GM18868 (cell line): ENCODE measurements around the gene FANCE.
"Not testable (repeated sequence)": the region's sequence is repeated elsewhere in the genome, so short reads cannot be mapped to it uniquely, and the experiment has no call there.

ENCODE experiments used
- ATAC-seq: cut with Tn5 transposase; IDR thresholded peaks from one replicate; pipeline ENCODE4 v1.9.1; 2021; ENCODE audit warnings: mild to moderate bottlenecking, moderate library complexity; ENCODE audit not compliant: unreplicated experiment

The FANCE gene

DNA sequence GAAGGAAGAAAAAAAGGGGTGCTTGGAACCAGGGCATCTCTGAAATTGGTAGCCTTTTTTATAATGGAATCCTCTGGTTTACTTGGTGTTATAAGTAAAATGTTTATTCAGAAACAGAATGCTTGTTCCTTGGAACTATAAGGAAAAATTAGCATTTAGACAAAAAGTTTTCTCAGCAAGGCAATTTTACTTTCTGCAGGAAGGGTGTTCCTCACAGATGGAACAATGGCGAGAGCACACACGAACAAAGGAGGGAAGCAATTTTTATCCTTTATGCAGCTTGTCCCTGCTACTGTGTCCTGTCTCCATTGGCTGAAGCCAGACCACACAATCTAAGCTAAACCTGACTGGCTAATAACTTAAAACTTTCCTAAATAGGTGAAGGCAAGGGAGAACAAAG is 22.7 kb upstream of the FANCE start:
- ATAC-seq: no peak

DNA sequence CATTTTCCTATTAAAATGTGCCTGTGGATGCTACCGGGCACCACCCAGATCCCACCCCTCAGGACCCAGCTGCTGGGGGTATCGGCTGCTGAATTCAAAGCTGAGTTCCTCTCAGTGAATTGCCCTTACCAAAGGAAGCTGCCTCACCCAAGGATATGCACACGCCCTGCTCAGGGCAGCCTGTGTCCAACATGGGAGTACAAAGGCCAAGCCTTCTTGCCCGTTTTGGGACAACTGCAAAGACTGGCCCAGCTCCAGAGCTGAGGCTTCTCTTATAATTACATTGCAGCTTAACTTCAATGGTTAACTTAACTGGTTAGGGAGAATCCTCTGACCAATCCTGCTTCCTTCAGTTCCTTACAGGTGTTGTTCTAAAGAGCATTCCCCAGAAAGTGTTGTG is 19.8 kb upstream of the FANCE start:
- ATAC-seq: no peak

DNA sequence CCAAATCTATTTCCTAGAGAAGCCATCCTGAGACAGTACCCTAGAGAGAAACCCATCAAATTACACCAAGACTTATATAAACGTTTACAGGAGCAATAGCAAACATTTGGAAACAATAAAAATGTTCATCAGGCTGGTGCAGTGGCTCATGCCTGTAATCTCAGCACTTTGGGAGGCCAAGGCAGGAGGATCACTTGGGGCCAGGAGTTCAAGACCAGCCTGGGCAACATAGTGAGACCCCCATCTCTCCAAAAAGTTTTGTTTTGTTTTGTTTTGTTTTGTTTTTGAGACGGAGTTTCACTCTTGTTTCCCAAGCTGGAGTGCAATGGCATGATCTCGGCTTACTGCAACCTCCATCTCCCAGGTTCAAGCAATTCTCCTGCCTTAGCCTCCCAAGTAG is 19.4 kb upstream of the FANCE start:
- not testable (repeated sequence) for ATAC-seq

GRCh38 chr6:35435074-35435837 is 16.9 kb upstream of the FANCE start:
- ATAC-seq: no peak

DNA sequence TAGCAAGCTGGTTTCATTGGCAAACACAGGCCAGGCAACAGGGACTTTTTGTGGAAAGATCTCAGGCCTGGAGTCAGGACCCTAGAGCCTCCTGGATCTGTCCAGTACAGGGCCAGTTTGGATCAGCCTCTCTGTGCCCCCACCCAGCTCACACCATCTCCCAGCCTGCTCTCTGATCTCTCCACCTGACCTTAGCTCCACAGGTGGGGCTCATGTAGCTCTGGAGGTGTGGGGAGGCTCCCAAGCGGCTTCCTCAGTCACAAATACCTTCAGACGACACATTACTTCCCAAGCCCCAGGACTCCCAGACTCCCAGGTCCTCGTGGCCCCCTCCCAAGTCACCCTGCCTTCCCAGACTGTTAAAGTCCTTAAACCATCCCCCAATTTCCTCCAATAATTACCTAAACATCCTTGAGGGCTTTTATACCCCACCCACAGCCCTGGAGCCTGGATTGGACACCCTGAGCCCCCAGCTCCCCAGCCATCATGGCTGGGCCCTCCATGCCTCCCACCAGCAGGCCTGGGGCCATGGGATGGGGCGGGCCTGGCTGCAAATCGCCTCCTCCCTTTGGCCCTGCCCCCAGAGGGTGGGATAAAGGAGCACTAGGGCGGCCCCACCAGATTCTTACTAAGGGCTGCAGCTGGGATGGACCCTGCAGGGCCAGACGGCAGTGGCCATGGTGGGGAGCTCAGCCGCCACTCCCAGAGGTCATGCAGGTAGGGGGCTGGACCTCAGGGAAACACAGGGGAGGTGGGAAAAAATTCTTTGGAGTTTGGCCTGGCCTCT is 15.9 kb upstream of the FANCE start:
- no peak for ATAC-seq

- not testable (repeated sequence) for ATAC-seq
Observed at GRCh38 chr6:35438378-35439065, 13.6 kb upstream of the FANCE start.

- ATAC-seq: no peak
Observed at GRCh38 chr6:35439308-35439707, 12.8 kb upstream of the FANCE start.

DNA sequence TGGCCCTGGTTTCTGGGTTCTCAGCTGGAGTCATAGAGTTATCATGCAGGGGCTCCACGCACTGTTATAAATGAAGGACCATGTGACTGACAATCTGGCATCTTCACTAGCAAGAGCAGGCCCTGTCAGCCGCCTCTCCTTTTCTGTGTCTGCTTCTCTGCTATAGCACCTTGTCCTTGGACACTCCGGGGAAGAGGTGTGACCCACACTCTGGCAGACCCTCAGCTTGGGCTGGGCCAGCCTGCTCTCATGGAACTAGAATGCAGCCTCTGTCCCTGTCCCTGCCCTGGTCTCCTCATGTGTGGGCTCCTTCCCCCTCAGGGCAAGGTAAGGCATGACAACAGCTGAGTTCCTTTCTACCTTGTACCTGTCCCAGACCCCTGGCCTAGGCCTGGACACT is 10.9 kb upstream of the FANCE start:
- no peak for ATAC-seq

DNA sequence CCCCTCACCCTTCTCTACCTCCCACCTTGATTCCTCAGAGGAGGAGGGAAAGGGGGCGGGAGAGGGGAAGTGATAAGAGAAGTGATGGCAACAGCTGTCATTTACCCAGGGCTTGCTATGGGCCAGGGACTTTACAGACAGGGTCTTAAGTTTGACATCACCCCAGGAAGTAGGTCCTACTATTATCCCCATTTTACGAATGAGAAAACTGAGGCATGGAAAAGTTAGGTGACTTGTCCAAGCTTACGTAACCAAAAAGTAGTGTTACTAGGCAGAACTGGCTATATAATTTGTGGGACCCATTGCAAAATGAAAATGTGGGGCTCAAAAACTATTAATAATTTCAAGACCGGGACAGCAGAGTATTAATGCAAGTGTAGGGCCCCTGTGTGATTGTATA is 10.5 kb upstream of the FANCE start:
- ATAC-seq: no peak

DNA sequence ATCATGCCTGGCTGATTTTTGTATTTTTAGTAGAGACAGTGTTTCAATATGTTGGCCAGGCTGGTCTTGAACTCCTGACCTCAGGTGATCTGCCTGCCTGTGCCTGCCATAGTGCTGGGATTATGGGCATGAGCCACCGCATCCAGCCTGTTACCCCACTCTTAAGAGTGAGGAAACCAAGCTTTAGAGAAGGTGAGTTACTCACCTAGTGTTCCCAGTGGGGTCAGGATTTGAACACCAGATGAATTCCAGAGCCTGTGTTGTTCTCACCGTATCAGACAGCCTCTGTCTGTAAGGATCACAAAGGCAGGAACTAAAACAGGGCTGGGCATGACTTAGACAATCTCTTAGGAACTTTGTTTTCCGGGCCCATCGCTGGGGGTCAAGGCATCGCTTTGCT is 9.4 kb upstream of the FANCE start:
- no peak for ATAC-seq

GRCh38 chr6:35443341-35444030 is 8.7 kb upstream of the FANCE start:
- no peak for ATAC-seq

DNA sequence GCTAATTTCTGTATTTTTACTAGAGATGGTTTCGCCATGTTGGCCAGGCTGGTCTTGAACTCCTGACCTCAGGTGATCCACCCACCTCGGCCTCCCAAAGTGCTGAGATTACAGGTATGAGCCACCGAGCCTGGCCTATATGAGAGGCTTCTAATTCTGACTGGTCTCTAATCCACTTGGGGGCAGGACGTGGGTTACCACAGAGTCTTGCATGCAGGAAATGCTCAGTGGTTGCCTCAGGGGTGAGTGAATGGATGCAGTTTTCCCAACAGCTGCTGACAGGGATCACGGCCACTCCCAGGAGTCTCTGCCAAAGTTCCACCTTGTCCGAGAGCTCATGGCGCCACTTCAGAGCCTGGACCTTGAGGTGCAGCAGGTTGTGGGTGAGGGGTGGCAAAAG is 6.4 kb upstream of the FANCE start:
- ATAC-seq: no peak

- no peak for ATAC-seq
Observed at GRCh38 chr6:35448191-35448590, 3.9 kb upstream of the FANCE start.

DNA sequence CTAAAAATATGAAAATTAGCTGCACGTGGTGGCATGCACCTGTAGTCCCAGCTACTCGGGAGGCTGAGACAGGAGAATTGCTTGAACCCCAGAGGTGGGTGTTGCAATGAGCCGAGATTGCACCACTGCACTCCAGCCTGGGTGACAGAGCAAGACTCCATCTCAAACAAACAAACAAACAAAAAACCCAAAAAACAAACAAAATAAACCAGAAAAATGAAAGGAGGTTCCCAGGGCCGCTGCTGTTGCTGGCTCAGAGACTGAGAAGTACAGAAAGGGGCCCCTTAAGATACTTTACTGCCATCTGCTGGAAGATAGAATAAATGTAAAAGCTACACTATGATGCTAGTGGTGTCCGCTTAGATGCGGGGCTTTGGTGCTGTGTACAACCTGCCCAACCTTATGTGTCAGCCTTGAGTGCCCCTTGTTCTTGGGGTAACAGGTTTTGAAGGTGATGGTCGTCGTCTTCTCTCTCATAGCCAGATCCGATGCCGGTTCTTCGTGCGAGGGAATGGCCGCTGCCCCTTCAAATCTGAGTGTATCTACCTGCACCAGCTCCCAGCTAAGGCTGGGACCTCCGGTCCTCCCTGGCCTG is 2.8 kb upstream of the FANCE start:
- ATAC-seq: no peak

DNA sequence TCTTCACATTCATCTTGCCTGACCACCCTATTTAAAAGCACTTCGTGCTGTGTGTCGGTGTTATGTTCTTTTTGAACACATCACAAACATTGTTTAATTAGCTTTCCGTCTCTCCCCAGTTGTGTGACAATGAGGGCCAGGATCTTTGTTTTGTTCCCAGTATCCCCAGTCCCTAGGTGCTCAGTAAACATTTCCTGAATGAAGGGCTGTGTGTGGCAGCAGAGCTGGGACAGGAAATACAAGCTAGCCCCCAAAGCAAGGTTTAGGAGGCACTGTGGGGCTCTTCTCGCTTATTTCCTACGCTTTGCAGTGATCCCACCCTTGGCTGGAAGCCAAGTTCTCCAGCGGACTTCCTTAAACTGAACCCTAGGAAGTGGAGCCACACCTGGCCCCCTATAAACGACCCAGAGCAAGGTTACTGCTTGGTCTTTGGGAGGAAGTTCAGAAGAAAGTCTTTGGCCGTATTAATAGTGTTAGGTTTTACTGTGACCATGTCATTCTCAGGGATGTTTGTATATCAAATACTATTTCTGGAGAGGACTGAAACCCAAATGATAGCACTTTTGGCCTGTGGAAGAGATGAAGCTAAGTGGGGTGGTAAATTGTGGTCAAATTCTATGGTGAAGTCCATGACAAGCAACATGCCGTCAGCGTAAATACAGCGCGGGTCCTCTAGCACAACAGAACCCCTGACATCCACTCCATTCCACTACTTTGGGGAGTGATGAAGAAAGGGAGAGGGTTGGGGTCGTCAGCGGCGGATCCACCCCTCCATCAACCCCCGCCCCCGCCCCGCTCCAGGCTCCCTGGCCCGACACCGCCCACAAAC is 570 bp upstream of the FANCE start:
- no peak for ATAC-seq

GRCh38 chr6:35453236-35453635 is 1.1 kb downstream of the FANCE start:
- no peak for ATAC-seq

DNA sequence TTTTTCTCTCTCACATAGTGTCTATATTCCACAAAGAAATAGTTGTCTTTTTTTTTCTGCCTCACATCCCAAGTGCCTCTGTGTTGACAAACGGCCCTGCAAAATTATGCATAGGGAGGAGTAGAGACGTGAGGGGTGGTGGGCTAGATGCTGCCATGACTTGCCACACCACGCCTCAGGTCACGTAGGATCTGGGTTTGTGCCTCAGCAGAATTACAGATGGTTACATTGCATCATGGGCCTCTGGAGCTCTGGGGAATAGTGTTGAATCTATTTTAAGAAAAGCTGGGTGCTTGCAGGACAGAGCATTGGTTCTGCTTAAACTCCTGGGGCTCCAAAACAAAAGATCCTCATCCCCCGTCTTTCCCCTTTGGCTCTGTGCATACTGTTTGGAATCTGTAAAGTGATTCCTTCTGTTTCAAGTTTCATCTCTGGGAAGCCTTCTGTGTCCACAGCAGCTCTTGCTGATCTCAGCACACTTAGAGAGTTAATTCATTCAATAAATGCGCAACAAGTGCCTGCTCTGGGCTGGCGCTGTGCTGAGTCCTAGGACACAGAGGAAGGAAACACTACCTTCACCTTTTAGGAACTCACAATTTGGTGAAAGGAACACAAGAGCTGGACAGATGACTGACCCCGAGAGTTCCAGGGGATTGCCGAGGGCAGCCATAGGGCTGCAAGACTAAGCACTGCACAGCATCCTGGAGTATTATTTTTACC is 2.4 kb downstream of the FANCE start:
- ATAC-seq: no peak

- ATAC-seq: no peak
Observed at GRCh38 chr6:35457907-35458306, 5.8 kb downstream of the FANCE start.

GRCh38 chr6:35461270-35461669 is 9.1 kb downstream of the FANCE start:
- no peak for ATAC-seq
